Measurements from ENCODE around the gene STAT6. TPM values are rescaled to one million over a fixed set of nuclear protein-coding genes. Genes with fewer than 3 reads are reported as not detected.

Gene STAT6
- total and polyA plus RNA-seq, 2 donors (not counting 3 experiments of a cell fraction or from before 2014, with no cell fraction given), result 136 to 147 TPM

- peaks cover 4 to 50% of the 10 kb centered on the region in 2 experiments for H3K36me3 ChIP-seq (ENCODE audit: control insufficient read depth in 2 of 2, extremely low read depth in 1 of 2, insufficient read depth in 2 of 2, low read length in 2 of 2)
- FAIRE-seq (peak; percentile 37), DNase-seq (ENCODE audit: low read depth, low spot score) (no peak)
- TF ChIP-seq GATA2 (IDR thresholded peaks at IDR 0.05; ENCODE audit: insufficient read depth, insufficient read length, low read depth, low read length), result no peak
- TF ChIP-seq POLR2AphosphoS5 (IDR thresholded peaks at IDR 0.05; ENCODE audit: insufficient read depth, low read depth, low read length), result peak; percentile 18
- TF ChIP-seq POLR2A (IDR thresholded peaks at IDR 0.05; ENCODE audit: low read depth, low read length), result peak; percentile 28
- H3K9ac ChIP-seq (replicated peaks; ENCODE audit: extremely low read depth, insufficient read depth, low read length), result no peak overlapping the region
- no peaks in the 10 kb centered on the region for H3K9me3 ChIP-seq (replicated peaks; ENCODE audit: control insufficient read depth, insufficient read depth, low read length)
- CTCF ChIA-PET, result interaction anchor here (0.6 to 14.4 kb wide), 3 partner anchors 17 to 337 kb away, joined by 3 to 158 read pairs (median 122); partner anchors contain the start of gene STAT6
- H3K4me2 ChIP-seq (ENCODE audit: insufficient read depth, low read length), result no peak overlapping the region
- dilution Hi-C loops (cut with MboI; ENCODE audit: extremely low pct_ligation_motif_present, low sequenced_read_pairs), result no loop called here
- peaks cover 12% of the 10 kb centered on the region for H3K79me2 ChIP-seq (ENCODE audit: control insufficient read depth, insufficient read depth, low read length)
- BruUV-seq (replicated peaks), result TSS peak; percentile 19
- H3K27ac ChIP-seq (ENCODE audit: insufficient read depth, low read depth, low read length), result no peak overlapping the region
- no peaks in the 10 kb centered on the region for H3K27me3 ChIP-seq (ENCODE audit: control insufficient read depth in 2 of 2, insufficient read depth in 2 of 2, low read length in 2 of 2)
- H3K4me1 ChIP-seq (ENCODE audit: control insufficient read depth, extremely low read depth, insufficient read depth, low read length), result peaks cover 14% of the 10 kb centered on the region
- no peaks in the 10 kb centered on the region for H4K20me1 ChIP-seq (replicated peaks; ENCODE audit: control insufficient read depth, extremely low read depth, insufficient read depth, low read length)
- no peaks in the 10 kb centered on the region for H3K9me1 ChIP-seq (replicated peaks; ENCODE audit: control insufficient read depth, extremely low read depth, insufficient read depth, low read length)
- no peak overlapping the region for H2AFZ ChIP-seq (ENCODE audit: low read depth, low read length)
- POLR2A ChIA-PET, result interaction anchor here (1.0 to 2.0 kb wide), 2 partner anchors 16 to 18 kb away, joined by 3 to 5 read pairs; partner anchors contain the start of gene NEMP1
- intact Hi-C loops (cut with micrococcal nuclease), result no loop called here
- no peak overlapping the region for H3K4me3 ChIP-seq (replicated peaks in 1 of 3; ENCODE audit: insufficient read depth in 1 of 3, low read depth in 1 of 3, low read length in 3 of 3)
Observed at GRCh38 chr12:57094208-57095160, 16.7 kb downstream of the STAT6 start.

- no peak for FAIRE-seq
- peak; percentile 38 for DNase-seq (ENCODE audit: low read depth, low spot score)
- intact Hi-C loops (cut with micrococcal nuclease) (loop anchor here (1.0 kb wide), 2 partner anchors 19 to 24 kb away; no protein-coding TSS in a partner anchor), dilution Hi-C loops (cut with MboI; ENCODE audit: extremely low pct_ligation_motif_present, low sequenced_read_pairs) (no loop called here)
- no TSS peak for BruUV-seq (replicated peaks)
- Histone ChIP-seq H3K4me3 (replicated peaks in 1 of 3; ENCODE audit: insufficient read depth in 1 of 3, low read depth in 1 of 3, low read length in 3 of 3) (no peak overlapping the region), H3K27me3 (ENCODE audit: control insufficient read depth in 2 of 2, insufficient read depth in 2 of 2, low read length in 2 of 2) (no peaks in the 10 kb centered on the region), H3K4me1 (ENCODE audit: control insufficient read depth, extremely low read depth, insufficient read depth, low read length) (peaks cover 9% of the 10 kb centered on the region), H3K79me2 (ENCODE audit: control insufficient read depth, insufficient read depth, low read length) (peaks cover 16% of the 10 kb centered on the region), H4K20me1 (replicated peaks; ENCODE audit: control insufficient read depth, extremely low read depth, insufficient read depth, low read length) (no peaks in the 10 kb centered on the region), H3K9me3 (replicated peaks; ENCODE audit: control insufficient read depth, insufficient read depth, low read length) (no peaks in the 10 kb centered on the region), H3K9me1 (replicated peaks; ENCODE audit: control insufficient read depth, extremely low read depth, insufficient read depth, low read length) (no peaks in the 10 kb centered on the region), H2AFZ (ENCODE audit: low read depth, low read length) (no peak overlapping the region), H3K27ac (ENCODE audit: insufficient read depth, low read depth, low read length) (no peak overlapping the region), H3K4me2 (ENCODE audit: insufficient read depth, low read length) (no peak overlapping the region), H3K36me3 (ENCODE audit: control insufficient read depth in 2 of 2, extremely low read depth in 1 of 2, insufficient read depth in 2 of 2, low read length in 2 of 2) (peaks cover 4 to 46% of the 10 kb centered on the region in 2 experiments), H3K9ac (replicated peaks; ENCODE audit: extremely low read depth, insufficient read depth, low read length) (no peak overlapping the region)
- POLR2A ChIA-PET, result interaction anchor here (1.0 to 2.0 kb wide), 2 partner anchors 15 to 18 kb away, joined by 3 to 5 read pairs; partner anchors contain the start of gene NEMP1
- peak; percentile 50 to 83 for TF ChIP-seq CTCF (IDR thresholded peaks at IDR 0.05; ENCODE audit: extremely low read depth in 1 of 2, insufficient read depth in 1 of 2, low read depth in 1 of 2, low read length in 2 of 2)
- no peak for TF ChIP-seq GATA2 (IDR thresholded peaks at IDR 0.05; ENCODE audit: insufficient read depth, insufficient read length, low read depth, low read length)
- TF ChIP-seq JUN (IDR thresholded peaks at IDR 0.05; ENCODE audit: borderline replicate concordance, insufficient read depth, insufficient read length, low read depth), result no peak
- CTCF ChIA-PET, result interaction anchor here (0.6 to 14.4 kb wide), 4 partner anchors 15 to 336 kb away, joined by 3 to 158 read pairs (median 66); partner anchors contain the start of genes NEMP1 and STAT6
Observed at GRCh38 chr12:57093415-57094207, 17.6 kb downstream of the STAT6 start.

All from endothelial cell of umbilical vein (primary cell).